Activated CD8-positive, alpha-beta memory T cell treated with anti-CD3 and anti-CD28 coated beads, Interleukin-2, amount 50 U/mL, for 24 hours (primary cell): Measurements from ENCODE around the gene AOAH.
"Not testable (repeated sequence)": the region's sequence is repeated elsewhere in the genome, so short reads cannot be mapped to it uniquely, and the experiment has no call there.

ENCODE experiments used
- DNase-seq: peaks from one replicate; pipeline ENCODE4 v3.0.0-alpha.2; 2020; ENCODE audit errors: extremely low read depth

Gene AOAH

DNA sequence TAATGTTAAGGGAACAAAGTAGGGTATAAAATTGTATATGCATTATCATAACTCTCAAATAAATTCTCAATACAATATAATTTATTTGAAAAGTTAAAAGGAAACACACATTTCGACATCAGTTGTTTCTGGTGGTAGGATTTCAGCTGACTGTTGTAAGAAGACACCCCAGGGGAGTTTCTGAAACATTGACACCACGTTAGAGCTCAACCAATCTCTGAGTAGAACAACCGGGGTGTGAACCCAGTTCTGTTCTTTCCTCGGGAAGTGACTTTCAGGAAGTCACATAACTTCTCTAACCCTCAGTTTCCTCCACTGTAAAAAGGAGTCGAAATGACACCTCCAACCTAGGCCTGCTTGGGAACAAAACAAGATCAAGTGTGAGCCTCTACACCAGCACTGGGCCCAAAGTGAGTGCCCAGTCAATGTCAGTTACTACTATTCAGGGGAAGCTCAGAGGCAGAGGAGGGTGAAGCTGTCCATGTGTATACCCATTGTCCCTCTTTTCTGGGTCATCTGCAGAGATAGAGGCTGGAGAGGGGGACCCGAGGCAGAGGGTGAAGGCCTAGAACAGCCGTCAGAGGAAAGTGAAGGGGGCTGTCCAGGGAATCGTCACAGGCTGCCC lies 67.1 kb downstream of the AOAH start:
- no peak for DNase-seq

DNA sequence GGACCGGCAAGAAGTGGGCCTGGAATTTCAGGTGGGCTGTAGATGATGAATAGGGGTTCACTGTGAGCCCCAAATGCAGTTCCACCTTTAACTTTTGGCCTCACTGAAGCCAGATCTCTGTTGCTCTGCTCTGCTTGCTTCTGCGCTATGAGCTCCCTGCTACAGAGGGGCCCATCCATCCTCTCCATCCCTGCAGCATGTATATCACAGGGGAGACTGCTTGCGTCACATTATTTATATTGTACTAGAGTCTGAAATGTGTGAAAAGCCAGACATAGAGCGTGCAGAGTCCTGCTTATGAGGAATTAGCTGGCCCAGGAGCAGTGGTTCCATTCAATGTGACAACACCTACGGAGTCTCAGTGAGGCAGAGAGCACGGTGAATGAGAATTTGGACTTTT lies 69.9 kb downstream of the AOAH start:
- DNase-seq: no peak

DNA sequence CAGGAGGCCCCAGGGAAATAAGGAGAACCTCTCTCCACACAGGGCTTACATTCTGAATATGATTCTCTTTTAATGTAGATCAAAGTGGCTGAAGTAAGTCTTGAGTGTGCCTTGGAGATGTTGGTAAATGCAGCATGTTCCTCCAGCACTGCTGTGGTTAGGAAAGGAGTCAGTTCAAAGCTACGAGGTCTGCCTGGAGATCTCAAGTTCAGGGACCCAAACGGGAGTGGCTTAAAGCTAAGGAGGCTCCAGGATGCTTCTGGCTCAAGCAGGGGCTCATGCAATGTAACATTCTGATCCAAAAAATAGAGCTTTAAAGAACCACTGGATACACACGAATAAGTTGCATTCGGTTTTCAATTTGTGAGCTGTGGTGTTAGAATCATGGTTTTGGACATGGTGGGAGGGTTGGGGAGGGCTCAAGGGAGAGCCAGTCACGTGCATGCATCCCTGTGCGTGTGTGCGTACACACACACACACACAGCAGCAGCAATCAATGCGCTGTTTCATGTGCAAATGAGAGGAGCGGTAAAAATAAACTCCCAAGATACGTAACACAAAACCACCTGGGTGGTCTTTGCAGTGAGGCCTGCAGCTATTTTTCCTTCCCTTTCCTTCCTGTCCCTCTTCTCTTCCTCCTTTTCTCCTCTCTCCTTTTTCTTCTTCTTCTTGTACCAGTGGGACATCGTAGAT lies 70.5 kb downstream of the AOAH start:
- no peak for DNase-seq

DNA sequence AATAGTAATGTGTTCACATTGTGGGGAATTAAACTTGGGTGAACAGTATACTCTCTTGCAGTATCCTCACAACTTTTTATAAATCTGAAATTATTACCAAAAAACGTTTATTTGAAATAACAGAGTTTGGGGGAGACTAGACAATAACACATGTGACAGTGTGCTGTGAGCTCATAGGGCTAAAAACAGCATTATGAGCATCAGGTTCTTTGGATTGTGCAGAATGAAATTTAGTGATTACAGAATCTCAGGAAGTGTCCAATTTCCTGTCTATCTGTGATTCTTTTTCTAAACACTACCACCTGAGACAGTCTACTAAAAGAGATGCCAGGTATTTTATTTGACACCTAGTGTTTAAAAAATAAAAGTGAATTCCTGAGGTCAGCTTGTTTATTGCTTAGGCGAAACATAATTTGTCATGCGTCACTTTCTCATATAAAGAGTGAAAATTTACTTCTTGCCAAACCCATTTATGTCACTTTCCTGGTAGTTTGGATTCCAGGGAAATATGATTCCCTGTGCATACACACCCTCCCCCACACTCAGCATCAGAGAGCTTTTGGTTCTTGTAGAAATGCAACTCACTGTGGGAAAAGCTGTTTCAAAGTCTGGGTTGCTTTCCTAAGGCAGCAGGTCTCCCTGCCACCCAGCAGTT lies 71.2 kb downstream of the AOAH start:
- no peak for DNase-seq

DNA sequence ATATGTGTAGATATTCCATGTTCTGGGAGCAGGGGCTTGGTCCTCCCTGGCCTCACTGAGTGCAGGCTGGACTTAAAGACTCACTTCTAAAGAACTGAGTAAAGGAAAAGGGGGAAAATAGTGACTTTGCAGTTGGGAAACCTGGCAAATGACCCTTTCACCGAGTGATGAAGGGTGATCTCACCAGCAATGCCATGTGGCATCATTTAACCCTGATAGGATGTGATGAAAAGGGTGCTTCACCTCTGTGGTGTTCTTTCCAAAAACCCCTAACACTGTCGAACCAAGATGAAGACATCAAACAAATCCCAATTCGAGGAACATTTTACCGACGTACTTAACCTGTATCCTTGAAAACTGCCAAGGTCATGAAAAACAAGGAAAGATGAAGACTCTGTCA lies 71.9 kb downstream of the AOAH start:
- no peak for DNase-seq

DNA sequence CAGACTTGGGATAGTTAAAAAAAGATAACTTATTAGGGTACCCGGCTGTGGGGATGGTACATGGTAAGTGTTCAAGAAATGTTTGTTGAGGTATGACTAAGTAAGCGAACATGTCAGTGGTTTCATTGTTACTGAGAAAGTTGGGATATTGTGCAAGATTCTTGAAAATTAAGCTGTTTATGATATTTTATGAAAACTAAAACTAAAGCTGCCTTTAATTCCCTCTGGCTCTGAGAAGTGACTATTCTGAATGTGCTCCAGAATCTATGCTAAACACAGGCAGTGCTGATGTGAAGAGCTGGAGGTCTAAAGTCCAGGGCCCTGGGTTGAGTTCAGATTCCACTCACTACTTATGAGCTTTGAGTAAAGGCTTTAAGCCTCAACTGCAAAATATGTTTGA lies 72.9 kb downstream of the AOAH start:
- no peak for DNase-seq

DNA sequence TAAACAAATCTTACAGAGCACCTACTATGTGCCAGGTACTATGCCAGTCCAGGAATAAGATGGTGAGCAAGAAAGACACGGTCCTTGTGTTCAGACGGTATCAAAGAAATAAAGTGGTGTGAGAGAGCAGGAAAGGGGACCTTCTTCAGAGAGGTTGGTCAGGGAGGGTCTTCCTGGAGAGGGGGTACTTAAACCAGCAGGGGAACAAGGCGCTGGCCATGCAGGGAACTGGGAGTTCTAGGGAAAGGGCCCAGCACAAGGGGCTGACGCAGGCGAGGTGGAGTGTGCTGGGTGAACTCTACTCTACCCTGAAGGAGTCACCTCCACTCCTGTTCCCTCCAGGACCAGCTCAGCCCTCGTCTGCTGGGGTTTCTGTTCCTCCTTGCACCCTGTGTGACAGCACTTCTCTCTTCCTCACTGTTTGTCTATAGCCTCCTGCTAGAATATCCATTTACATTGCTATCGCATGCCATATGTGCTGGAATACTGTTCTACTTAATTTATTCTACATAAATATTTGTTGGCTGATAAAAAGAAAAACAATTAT lies 73.5 kb downstream of the AOAH start:
- no peak for DNase-seq

DNA sequence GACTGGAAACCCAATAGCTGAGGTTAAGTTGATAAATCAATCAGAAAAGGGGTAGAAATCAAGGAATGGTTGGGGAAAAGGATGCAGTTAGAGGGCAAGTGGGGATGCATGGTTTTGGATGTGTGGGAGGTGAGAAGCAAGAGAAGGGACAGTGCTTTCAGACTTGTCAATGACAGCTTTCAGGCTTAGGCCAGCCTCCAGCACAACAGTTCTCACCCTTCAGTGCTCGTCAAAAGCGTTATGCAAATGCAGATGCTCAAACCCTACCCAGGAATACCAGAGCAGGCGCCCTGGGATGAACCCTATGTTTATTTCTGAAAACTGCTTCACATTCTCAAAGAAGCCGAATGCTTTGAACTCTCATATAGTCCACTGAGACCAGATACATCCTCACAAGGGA lies 74.0 kb downstream of the AOAH start:
- no peak for DNase-seq

DNA sequence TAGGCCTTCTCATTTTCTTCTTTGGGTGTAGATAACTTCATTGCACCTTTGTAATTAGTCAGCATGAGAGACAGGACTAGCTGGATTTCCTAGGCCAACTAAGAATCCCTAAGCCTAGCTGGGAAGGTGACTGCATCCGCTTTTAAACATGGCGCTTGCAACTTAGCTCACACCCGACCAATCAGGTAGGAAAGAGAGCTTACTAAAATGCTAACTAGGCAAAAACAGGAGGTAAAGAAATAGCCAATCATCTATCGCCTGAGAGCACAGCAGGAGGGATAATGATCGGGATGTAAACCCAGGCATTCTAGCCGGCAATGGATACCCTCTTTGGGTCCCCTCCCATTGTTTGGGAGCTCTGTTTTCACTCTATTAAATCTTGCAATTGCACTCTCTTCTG lies 75.0 kb downstream of the AOAH start:
- not testable (repeated sequence) for DNase-seq

DNA sequence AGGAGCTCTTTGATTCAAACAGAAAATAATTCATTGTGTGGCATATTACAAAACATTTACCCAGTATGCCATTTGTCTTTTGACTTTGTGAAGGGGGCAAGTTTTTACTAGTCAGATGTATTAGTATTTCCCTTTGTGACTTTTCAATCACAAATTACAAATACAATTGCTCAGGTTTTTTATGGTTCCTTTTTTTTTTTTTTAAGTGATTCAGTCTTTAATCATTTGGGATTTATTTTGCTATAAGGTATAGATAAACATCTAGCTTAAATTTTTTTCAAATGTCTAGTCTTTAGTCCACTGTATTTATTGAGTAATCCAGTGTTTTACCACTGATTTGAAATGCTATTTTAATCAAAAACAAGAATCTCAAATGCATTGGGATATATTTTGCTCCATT lies 75.9 kb downstream of the AOAH start:
- no peak for DNase-seq

DNA sequence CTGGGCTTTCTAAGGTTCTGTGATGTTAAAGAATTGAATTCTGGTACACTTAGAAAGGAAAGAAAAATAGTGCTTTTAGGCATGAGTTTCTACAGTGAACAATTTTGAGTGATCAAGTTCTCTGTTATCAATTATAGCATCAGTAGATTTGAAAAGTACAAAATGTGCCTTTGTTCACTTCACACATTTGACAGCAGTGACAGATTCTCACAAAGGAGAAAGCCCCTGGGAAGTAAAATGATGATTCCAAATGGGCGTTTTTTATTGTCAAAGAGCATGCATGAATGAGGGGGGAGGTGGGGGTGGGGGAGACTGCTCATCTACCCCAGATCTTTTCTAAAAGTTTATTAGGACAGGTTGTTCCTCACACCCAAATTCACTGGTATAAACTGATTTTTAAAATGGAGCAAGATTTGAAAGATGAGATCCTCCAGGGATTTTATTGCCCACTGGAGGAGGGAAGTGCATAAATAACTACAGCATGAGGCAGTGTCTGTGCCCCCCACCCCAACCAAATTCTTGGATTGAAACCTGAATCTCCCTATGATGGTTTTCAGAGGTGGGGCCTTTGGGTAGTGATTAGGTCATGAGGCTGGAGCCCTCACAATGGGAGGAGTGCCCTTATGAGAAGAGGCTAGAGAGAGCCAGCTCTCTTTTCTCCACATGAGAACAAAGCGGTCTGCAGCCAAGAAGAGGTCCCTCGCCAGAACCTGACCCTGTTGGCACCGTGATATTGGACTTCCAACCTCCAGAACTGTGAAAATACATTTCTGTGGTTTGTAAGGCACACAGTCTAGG lies 79.5 kb downstream of the AOAH start:
- DNase-seq: no peak

DNA sequence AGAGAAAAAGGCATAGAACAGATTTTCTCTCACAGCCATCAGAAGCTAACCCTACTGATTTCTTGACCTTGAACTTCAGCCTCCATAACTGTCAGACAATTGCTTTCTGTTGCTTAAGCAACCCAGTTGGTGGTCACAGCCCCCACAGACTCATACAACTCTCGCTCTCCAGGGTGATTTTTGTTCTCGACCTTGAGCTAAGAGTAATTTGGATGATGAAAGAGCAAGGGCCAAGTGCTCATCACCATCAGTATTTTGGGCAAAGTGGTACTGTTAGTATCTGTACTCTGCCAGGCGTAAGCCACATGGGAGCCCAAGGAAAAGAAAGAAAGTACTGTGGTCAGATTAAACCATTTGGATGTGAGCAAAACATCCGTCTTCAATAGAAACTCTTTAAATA lies 81.9 kb downstream of the AOAH start:
- no peak for DNase-seq

DNA sequence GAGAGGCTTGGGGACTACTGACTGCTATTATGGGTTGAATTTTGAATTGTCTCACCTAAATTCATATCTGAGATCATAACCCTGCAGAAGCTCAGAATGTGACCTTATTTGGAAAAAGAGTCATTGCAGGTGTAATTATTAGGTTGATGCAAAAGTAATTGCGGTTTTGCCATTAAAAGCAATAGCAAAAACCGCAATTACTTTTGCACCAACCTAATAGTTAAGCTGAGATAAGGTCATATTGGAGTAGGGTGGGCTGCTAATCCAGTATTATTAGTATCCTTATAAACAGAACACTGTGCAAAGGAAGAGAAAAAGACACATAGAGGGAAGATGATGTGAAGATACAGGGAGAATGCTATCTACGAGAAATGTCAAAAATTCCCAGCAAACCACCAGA lies 82.3 kb downstream of the AOAH start:
- DNase-seq: no peak

DNA sequence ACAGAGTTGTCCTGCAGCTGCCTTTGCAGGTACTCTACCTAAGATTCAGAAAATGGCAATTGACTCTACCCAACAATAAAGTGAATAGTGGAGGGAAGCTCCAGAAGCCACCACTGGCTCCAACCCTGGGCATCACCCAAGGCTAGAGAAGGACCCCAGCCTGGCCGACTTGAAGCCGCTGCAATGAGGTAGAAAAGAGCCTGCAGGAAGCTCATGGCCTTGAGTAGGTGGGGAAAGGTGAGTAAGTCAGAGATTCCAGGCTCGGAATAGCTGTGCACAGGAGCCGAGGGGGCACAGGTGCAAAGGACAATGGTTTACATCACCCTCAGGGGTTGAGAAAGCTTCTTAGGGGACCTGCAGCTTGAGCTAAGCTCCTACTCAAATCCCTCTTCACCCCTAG lies 83.6 kb downstream of the AOAH start:
- DNase-seq: no peak

DNA sequence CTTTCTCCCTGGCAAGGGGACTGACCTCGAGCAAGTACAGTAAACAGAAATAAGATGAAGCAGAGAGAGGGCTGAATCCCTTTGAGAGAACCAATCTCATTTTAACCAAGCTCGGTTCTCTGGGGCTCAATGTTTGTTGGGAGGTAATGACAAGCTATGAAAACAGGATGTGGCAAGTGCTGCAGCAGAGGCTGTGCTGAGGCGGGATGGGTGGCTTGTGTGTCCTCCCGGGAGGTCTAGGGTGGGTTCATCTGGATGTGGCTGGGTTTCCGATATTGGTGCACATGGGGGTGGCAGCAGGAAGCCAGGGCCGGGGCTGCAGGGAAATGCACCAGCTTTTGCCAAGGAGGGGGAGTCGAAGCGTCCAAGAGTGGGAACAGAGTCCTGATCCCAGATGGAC lies 84.5 kb downstream of the AOAH start:
- DNase-seq: no peak

DNA sequence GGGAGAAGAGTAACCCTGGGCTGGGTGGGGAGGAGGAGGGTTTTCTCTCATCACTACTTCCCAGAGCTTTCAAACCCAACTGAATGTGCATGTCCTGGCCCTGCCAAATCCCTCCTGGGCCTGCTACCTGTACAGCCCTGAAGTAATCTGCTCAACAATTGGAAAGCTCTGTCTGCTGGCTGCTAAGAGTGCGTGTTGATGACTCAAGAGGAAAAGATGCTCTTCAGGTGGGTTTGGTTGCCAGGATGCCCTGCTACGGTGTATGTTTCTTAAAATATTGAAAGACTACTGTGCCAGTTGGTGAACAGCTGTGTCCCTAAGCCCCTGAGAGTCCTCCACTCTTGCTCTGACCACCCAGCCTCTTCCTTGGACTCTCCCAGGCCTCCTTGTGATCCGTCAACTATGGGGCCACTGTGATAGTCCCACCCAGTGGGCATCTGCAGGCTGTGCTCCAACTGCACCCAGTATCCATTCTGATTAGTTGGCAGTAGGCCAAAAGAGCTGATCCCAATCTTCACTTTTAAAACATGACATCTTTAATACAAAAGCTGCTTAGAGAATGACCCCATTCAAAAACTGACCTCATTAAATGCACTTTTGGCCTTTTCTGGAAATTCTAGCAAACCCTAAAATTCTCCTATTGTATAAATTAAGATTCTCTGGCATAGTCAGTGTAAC lies 85.6 kb downstream of the AOAH start:
- no peak for DNase-seq

DNA sequence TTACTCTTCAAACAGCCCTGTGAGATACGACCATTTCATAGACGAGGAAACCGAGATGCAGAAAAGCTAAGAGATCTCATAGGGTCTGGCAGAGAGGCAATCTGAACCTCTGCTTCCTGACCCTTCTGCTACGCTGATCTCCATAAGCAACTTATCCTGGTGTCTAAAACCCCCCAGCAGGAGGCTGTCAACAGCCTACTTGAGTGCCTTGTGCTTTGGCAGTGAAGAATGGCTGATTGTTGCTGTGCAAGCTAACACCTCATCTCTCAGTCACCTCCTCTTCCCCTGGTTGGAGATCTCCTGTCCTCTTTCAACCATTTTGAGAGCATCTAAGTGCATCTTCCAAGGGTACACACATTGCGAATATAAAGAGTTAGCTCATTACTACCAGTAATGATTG lies 86.2 kb downstream of the AOAH start:
- no peak for DNase-seq

DNA sequence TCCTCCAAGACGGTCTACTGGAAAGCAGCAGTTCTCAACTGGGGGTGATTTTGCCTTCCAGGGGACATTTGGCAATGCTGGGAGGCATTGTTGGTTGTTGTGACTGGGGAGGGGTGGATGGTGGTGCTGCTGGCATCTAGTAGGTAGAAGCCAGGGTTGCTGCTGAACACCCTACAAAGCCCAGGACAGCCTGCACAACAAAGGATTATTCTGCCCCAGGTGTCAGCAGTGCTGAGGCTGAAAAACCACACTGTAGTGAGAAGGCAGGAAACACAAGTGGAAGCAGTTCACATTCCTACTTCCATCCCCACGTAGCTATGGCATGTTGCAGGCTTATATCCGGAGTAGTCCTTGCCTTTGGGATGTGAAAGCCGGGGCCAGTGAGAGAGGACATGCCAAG lies 86.9 kb downstream of the AOAH start:
- DNase-seq: no peak

DNA sequence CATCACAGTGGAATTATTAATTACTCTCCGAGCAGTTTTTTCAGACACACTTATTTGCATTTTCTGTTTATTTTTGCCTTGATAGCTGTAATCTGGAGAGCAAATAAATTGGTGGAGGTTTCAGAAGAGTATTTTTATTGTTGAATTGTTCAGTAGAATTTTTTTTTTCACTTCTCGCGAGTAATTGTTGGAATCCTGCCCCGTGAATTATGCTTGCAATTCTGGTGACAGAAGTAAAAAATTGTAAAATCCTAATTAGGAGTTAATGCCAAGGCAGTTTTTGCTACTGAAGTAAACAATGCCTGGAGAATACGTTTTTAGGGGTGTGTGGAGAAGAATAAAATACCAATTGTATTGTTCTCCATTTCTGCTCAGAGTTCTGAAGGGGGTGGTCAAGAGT lies 88.2 kb downstream of the AOAH start:
- no peak for DNase-seq

DNA sequence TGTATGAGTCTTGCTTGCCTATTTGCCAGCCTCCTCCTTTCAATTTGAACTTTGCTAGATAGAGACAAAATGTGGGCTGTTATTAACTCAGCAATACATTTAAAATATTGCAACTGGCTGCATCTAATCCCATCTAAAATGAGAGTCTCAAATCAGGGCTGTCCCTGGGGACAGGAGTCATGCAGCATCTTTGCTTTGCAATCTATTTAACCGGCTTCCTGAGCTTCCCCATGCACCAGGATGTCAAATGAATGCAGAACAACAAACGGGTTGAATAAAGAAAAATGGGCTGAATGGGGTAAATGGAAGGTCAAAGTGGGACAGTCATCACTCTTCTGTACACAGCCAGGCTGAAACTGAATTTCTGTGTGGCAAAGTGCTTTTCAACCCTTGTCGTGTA lies 89.2 kb downstream of the AOAH start:
- no peak for DNase-seq

DNA sequence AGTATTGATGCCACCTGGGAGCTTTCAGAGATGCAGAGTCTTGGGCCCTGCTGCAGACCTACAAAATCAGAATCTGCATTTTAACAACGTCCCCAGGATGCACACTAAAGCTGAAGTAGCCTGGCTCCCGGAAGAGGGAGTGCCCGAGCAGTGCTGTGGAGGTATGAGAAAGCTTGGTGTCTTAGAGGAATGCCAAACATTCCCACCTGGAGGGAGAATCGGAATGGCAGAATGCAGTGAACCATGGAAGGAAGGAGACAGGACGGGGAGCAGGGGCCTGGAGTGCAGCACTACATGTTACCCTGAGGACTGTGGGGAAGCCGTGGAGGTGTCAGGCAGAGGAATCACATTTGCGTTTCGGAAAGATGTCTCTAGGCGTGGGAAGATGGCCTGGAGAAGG lies 90.9 kb downstream of the AOAH start:
- no peak for DNase-seq

DNA sequence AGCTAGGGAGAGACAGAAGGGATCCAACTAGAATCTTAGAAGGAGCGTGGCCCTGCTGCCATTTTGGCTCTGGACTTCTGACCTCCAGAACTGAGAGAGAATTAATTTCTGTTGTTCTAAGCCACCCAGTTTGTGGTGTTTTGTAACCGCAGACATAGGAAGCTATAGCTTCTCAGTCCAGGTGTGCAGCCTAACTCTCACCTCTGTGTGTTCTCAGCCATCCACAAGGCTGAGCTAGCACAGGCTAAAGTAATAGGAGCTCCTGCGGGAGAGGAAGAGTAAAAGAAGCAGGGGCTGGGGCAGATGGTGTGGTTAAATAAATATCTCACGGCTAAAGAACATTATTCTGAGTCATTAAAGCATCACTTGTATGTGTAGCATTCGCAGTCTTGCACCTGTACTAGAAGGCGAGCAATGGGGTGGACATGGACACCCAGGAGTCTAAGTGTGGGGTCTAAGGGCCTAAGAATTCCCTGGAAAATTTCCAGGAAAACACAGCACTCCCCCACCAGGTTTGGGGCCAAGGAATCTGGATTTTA lies 94.1 kb downstream of the AOAH start:
- DNase-seq: no peak
